T-helper 2 cell (primary cell): ENCODE measurements around the gene FSIP1.

Source experiments
- DNase-seq, 5 experiments: peaks; one replicate each; pipeline versions ENCODE4 v3.0.0 to v3.0.0-alpha.2; 2012 to 2022

FSIP1 gene

DNA sequence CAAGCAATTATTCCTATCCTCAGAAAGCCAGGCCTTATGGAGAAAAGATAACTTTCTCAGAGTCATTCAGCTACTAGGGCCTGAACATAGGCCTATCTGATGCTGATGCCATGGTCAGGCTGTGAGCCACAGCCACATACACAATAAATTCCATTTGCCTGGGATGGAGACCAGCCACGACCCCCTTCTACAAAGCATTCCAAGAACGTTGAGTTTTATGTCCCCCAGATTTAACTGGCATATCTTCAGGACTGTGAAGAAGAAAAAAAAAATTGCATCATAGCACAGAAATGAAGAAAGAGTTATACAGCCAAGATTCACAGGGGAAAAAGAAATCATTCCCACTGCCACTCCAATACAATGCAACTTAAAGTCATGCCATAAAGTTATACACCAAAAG lies 101.8 kb downstream of the FSIP1 start:
- DNase-seq = no peak

GRCh38 chr15:39672666-39673065 lies 110.0 kb downstream of the FSIP1 start:
- DNase-seq = no peak

- no peak for DNase-seq
Observed at GRCh38 chr15:39672184-39672583, 110.5 kb downstream of the FSIP1 start.

GRCh38 chr15:39670687-39671086 lies 112.0 kb downstream of the FSIP1 start:
- DNase-seq = no peak

DNA sequence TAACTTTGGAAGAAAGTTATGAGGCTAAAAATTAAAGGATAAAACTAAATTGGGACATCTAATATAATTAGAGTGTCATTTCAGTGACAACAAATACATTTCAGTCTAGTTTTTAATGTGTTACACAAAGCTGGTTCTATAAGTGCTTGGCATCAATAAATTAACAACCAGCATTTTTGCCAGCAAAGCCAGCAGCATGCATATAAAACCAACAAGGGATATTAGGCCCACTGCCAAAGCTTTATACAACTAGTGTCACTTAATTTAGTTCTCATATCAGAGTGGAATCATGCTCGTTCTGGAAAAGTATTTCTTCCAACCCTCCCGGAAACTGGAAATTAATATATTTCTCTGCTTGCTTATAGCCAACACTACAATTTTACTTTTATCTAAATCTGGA lies 113.0 kb downstream of the FSIP1 start:
- no peak for DNase-seq

GRCh38 chr15:39669241-39669640 lies 113.4 kb downstream of the FSIP1 start:
- DNase-seq = no peak

DNA sequence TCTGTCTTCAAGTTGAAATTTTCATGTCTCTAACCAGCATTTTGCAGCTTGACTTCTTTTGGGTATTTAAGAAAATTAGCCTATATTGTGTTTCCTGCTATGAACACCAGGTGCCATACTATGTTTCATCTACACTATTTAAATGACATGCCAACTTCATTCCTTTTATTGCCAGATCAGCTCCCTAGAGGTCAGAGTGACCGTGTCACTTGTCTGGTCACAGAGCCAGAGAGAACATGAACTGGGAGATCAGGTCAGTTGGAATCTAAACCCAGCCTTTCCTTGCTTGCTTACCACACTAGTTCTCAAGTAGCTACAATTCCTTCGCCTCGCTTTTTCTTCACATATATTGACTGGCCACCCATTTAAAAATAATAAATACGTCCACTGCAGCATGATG lies 114.2 kb downstream of the FSIP1 start:
- no peak for DNase-seq

DNA sequence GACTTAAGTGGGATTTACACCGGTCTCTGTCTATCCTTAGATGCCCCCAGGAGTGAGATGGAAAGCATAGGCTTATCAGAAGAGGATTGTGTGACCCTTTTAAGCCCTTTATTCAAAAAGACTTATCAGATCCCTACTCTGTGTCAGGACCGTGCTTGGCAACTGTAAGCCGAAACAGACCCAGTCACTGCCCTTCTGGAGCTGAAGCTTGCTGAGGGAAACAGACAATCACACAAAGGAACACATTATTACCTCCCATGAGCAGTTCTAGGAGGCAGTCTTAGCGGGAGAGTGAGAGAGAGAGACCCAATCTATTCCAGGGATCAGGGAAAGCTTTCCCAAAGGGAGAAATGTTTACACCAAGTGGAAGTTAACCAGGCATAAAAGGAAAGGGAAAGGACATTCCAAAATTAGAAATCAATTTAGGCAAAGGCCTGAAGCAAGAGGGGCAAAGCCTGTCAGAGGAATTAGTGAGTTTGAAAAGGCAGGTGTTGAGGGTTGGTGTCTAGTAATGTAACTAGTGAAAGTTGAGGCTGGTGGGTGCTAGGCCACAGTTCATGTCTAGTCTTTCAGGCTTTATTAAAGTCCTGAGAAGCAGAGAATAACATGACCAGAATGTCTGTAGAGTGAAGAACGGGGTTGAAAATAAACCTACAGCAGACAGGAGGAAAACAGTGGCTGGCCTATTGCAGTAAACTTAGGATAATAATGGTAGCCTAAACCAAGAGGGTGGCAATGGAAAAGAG lies 115.1 kb downstream of the FSIP1 start:
- DNase-seq = no peak

DNA sequence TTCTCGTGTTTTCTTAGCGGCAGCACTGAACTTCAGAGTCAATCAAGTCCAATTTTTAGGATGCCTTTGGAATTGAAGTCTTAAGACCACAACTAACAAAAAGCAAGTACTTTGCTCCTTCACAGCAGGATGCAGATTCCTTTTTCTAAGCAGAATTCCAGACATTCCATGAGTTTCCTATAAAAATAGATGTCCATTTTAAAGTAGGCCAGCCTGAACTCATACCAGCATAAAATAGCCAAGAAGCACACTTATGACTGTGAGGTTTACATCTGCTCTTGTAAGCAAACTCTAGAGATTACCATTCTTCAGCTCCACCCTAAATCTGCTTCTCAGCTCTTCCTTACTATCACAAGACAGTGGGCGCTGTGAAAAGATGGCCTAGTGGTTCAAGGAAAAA lies 116.0 kb downstream of the FSIP1 start:
- no peak for DNase-seq

DNA sequence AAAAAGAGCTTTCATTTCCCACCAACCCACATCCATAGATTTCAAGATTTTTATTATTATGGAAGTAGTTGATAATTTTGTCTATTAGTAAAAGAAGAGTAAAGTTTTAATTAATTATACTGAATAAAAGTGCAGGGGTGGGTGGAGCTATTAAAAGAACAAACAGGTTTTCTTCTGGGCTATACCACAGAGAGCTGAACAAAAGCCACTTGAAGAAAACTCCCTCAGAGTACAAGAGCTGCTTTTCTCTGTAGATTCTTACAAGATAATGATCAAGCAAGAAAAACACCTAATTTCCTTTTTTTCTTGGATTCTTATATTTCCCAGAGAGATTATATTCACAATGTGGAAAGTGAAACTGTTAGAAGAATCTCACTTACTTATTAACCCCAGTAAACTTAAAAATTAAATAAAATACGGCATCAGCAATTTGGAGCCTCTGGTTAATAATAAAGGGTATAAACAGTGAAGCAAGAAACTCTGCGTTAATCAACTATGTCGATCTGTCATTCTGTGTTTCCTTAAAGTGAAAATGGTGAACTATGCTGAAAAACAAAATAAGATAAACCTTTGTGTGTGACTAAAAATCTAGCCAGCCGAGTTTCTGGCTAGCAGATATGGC lies 116.9 kb downstream of the FSIP1 start:
- DNase-seq = no peak

DNA sequence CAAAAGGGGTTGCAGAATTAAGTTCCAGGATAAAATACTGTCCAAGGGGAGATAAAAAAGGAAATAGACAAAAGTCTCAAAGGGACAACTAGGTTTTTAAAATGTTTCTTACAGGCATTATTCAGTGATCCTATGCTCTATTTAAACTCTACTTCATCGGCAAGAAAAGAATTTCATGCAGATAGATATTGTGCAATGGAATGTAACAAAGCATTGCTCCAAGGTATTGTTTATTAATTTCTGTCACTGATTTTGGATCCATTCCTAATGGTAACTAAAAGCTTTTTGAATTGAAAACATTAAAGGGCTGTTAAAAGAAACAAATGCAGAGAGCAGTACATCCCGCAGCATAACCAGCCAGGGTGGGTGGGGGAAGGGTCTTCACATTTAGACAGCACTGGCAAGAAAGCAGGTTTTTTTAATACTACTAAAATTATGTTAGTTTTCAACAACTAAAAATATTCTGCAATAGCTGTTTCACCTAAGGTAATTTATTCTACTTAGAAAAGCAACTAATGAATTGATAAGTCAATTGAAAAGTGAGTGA lies 118.9 kb downstream of the FSIP1 start:
- DNase-seq = no peak

- DNase-seq = no peak
Observed at GRCh38 chr15:39661776-39662175, 120.9 kb downstream of the FSIP1 start.

GRCh38 chr15:39658740-39659139 lies 123.9 kb downstream of the FSIP1 start:
- DNase-seq = no peak

DNA sequence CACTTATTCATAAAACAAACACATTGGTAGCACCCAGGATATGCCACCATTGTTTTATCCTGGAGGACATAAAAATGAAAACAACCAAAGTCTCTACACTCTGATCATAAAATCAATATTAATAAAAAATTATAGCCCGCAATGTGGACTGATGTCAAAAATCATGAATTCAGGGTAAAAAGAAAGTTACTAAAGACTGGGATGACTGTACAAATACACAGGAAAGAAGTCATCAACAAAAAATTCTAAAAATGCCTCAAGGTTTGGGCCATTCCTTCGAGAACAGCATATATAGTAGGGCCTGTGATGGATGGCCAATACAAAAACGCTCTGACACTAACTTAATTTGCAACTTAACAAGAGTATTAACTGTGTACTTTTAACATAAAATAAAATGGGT lies 125.0 kb downstream of the FSIP1 start:
- no peak for DNase-seq

GRCh38 chr15:39657181-39657580 lies 125.5 kb downstream of the FSIP1 start:
- DNase-seq = no peak

DNA sequence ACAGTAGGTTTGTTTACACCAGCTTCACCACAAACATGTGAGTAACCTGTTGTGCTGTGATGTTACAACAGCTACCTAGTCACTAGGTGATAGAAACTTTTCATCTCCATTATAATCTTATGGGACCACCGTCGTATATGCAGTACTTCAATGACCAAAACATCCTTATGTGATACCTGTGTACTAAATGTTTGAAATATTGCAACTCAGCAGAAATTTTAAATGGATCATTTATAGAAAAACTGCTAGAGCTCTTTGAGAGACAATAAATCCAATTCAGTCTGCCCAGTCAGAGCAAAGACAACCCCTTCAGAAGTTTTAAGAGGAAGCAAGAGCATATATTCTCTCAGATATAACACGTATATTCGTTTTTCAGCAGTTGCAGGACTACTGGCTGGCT lies 128.3 kb downstream of the FSIP1 start:
- no peak for DNase-seq

DNA sequence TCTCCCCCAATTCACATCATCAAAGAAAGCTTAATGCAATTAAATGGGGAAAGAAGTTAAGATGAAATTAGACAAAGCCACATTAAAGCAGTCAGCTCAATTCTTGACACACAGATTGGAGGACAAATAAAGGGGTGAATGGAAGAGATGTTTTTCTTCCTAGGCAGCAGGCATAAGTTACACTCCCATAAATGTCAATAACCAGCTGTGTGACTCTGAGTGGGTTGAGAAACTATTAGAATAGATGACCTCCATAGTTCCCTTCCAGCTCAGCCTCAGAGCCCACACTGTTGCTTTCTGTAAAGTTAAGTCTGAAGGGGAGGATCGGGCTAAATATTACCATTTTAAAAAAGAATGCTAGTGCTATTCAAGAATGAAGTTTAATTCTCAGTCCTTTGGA lies 130.8 kb downstream of the FSIP1 start:
- DNase-seq = no peak

DNA sequence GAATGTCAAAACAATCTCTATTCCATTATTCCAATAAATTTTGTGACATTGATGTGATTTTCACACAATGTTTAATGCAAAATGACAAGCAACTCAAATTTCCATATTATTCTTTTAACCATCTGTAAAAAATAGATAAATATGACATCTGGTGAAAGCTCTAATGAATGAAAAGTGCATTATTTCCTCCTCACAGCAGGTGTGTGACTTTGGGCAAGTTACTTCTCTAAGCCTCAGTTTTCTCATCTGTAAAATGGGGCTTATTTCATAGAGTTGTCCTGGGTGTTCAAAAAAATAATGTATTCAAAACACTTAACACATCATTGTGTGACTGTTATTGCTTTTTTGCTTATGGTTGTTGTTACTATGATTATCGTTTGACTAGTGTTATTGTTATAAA lies 131.3 kb downstream of the FSIP1 start:
- DNase-seq = no peak

- no peak for DNase-seq
Observed at GRCh38 chr15:39649757-39650156, 132.9 kb downstream of the FSIP1 start.

- DNase-seq = no peak
Observed at GRCh38 chr15:39646425-39646824, 136.2 kb downstream of the FSIP1 start.

DNA sequence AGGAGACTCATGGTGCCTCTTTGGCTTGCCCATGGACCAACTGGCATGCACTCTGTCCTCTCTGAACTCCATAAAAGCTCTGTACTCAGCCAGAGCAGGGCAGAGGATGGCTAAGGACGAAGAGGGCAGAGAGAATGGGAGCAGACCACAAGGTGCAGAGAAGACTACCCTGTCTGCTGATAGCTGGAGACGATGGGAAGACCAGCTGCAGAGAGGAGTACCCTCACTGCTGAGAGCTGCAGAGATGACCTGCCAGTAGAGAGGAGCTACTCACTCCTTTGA lies 136.7 kb downstream of the FSIP1 start:
- no peak for DNase-seq

GRCh38 chr15:39645138-39645975 lies 137.3 kb downstream of the FSIP1 start:
- DNase-seq = no peak

DNA sequence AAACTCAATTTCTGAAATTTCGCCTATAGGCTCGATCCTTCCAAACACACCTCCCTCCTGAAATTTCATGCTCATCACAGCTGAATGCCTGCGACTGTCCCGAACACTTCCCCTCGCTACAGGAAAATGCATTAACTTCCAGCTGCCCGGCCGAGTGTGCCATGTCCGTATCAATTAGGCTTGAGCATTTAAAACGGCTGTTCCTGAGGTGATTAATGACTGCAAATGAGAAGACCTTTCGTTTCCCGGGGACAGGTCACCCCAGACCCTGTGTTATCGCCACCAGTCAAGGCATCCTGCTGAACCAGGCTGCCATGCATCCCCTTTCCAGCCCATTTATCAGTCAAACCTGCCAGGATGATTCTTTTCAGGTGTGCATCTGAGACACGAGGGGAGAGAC lies 138.5 kb downstream of the FSIP1 start:
- DNase-seq = no peak

DNA sequence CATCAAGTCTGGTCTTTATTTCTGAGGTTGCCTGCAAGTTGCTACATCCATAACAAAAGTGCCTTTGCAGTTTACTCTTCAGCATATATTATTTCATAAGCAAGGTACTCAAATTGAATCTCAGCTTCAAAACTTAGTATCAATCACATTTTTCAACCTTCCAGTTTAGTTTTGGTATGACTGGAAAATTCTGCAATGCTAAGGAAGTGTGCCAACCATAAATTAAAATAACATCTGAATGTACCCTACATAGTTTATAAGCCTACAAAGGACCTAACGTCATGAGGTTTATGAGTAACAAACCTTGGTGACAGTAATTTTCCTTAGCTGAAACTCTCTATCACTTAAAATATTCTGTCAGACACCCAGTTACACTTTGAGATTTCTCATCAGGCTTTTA lies 138.9 kb downstream of the FSIP1 start:
- peak in 1 of 5 experiments; percentile 57 for DNase-seq
